HepG2 (cell line): ENCODE data around the gene PSORS1C1. TPM values are rescaled to one million over a fixed set of nuclear protein-coding genes. Genes with fewer than 3 reads are reported as not detected.

Experiments
- ATAC-seq: fragments of 200-7000 bp; cut with Tn5 transposase; 3 replicates; pipeline ENCODE4 v1.9.1; 2020; ENCODE audit warnings: mild to moderate bottlenecking, moderate library complexity
- BruUV-seq: library from RNA; stranded (reverse); fragments of 400-500 nt; replicated peaks from 2 replicates; lab custom pipeline; 2021; lab: Mats Ljungman, UMichigan
- CTCF ChIA-PET: fragments of 300-600 bp; formaldehyde crosslinking; extraction: SDS; loops from one replicate; lab custom pipeline; 2021; ENCODE audit warnings: low total read pairs, inconsistent platforms, low intra/inter-chr PET ratio; lab: Yijun Ruan, JAX
- POLR2A ChIA-PET: fragments of 350-600 bp; sonication (Branson Sonifier 250); formaldehyde crosslinking; loops from one replicate; lab custom pipeline; 2020; ENCODE audit warnings: antibody characterized with exemption, inconsistent platforms; lab: Yijun Ruan, JAX
- DNase-seq: peaks from one replicate; pipeline ENCODE4 v3.0.0-alpha.2; 2015; ENCODE audit warnings: low spot score
- FAIRE-seq: peaks from 3 replicates; lab custom pipeline; 2011; peaks lifted over from hg19 to GRCh38; lab: Jason Lieb, UNC
- H2AFZ ChIP-seq: one replicate; pipeline ENCODE4 v1.6.1; 2011; ENCODE audit warnings: low read length, inconsistent platforms
- H3K27ac ChIP-seq: fragments of 300-600 bp; 3 replicates; pipeline ENCODE4 v1.8.0; 2011; ENCODE audit warnings: mixed run types, mild to moderate bottlenecking, mixed read lengths, low read length, inconsistent platforms; ENCODE audit not compliant: insufficient read depth; ENCODE audit errors: extremely low read length
- H3K27me3 ChIP-seq, 2 experiments: fragments of 200-600 bp in 1 of 2; 2 replicates in 1 of 2; 3 replicates in 1 of 2; pipeline versions ENCODE4 v1.6.0 to v1.8.0; 2011; ENCODE audit warnings: low read length in 2 of 2, mild to moderate bottlenecking in 2 of 2, moderate library complexity in 2 of 2, inconsistent platforms in 1 of 2; ENCODE audit not compliant: insufficient read depth in 2 of 2, control insufficient read depth in 1 of 2
- H3K36me3 ChIP-seq, 2 experiments: fragments of 200-600 bp in 1 of 2; replicated peaks in 1 of 2; 2 replicates in 1 of 2; 3 replicates in 1 of 2; pipeline versions ENCODE4 v1.5.1 to v1.8.0; 2011; ENCODE audit warnings: low read length in 2 of 2, inconsistent platforms in 1 of 2; ENCODE audit not compliant: insufficient read depth in 2 of 2, control insufficient read depth in 1 of 2
- H3K4me1 ChIP-seq: 2 replicates; pipeline ENCODE4 v1.5.1; 2012; ENCODE audit warnings: low read length, inconsistent platforms; ENCODE audit not compliant: insufficient read depth
- H3K4me2 ChIP-seq: 2 replicates; pipeline ENCODE4 v1.6.0; 2011; ENCODE audit warnings: low read depth, low read length, inconsistent platforms
- H3K4me3 ChIP-seq, 3 experiments: fragments of 200-600 bp in 1 of 3; sonication (generic), shearing (Covaris generic) in 1 of 3; replicated peaks in 1 of 3; 2 replicates each; pipeline ENCODE4 v1.5.1; 2011 to 2016; ENCODE audit warnings: low read length in 3 of 3, inconsistent platforms in 2 of 3, low read depth in 2 of 3, mild to moderate bottlenecking in 2 of 3, control low read depth in 1 of 3, mixed read lengths in 1 of 3; ENCODE audit not compliant: insufficient read depth in 1 of 3
- H3K79me2 ChIP-seq: one replicate; pipeline ENCODE4 v1.6.1; 2011; ENCODE audit warnings: low read length, inconsistent platforms; ENCODE audit not compliant: insufficient read depth
- H3K9ac ChIP-seq: 2 replicates; pipeline ENCODE4 v1.6.0; 2011; ENCODE audit warnings: mild to moderate bottlenecking, low read depth, low read length, inconsistent platforms; ENCODE audit not compliant: insufficient read depth
- H3K9me3 ChIP-seq: 2 replicates; pipeline ENCODE4 v1.5.1; 2012; ENCODE audit warnings: mild to moderate bottlenecking, low read length
- H4K20me1 ChIP-seq: 2 replicates; pipeline ENCODE4 v1.6.0; 2011; ENCODE audit warnings: inconsistent platforms, mild to moderate bottlenecking, low read length, moderate library complexity; ENCODE audit not compliant: insufficient read depth
- CHD4 ChIP-seq: fragments of 200-600 bp; sonication (generic); IDR thresholded peaks from 2 replicates; pipeline ENCODE4 v1.7.0; 2017; ENCODE audit warnings: mild to moderate bottlenecking, low read length, borderline replicate concordance
- FOSL2 ChIP-seq: sonication (generic); formaldehyde crosslinking; IDR thresholded peaks from 2 replicates; pipeline ENCODE4 v1.4.0; 2020; ENCODE audit warnings: missing genetic modification reagents
- HMG20A ChIP-seq: IDR thresholded peaks from 2 replicates; pipeline ENCODE4 v1.6.1; 2016; ENCODE audit warnings: borderline replicate concordance
- ISX ChIP-seq: sonication (generic); formaldehyde crosslinking; conservative IDR thresholded peaks from 2 replicates; pipeline ENCODE4 v1.5.0; 2020; ENCODE audit warnings: missing genetic modification reagents
- MTF2 ChIP-seq: sonication (generic); formaldehyde crosslinking; IDR thresholded peaks from 2 replicates; pipeline ENCODE4 v1.5.0; 2020; ENCODE audit warnings: missing genetic modification reagents, borderline replicate concordance
- NR2F1 ChIP-seq, 2 experiments: fragments of 450-650 bp in 1 of 2; formaldehyde crosslinking in 1 of 2; IDR thresholded peaks; 2 replicates each; pipeline versions ENCODE4 v1.5.0 to v1.6.1; 2016 to 2020; ENCODE audit warnings: mild to moderate bottlenecking in 1 of 2, missing compliant biosample characterization in 1 of 2, missing genetic modification reagents in 1 of 2, moderate library complexity in 1 of 2
- PCBP1 ChIP-seq: fragments of 200-400 bp; formaldehyde crosslinking; IDR thresholded peaks from 2 replicates; pipeline ENCODE4 v1.6.1; 2017; ENCODE audit warnings: mild to moderate bottlenecking, low read depth, low read length, borderline replicate concordance
- SIN3B ChIP-seq: fragments of 150-350 bp; IDR thresholded peaks from 2 replicates; pipeline ENCODE4 v1.6.1; 2014; ENCODE audit warnings: low read length
- SOX6 ChIP-seq, 2 experiments: fragments of 450-650 bp in 1 of 2; sonication (generic) in 1 of 2; formaldehyde crosslinking in 1 of 2; IDR thresholded peaks; 2 replicates each; pipeline versions ENCODE4 v1.4.0 to v1.6.1; 2017 to 2020; ENCODE audit warnings: antibody characterized with exemption in 1 of 2, mild to moderate bottlenecking in 1 of 2, missing genetic modification reagents in 1 of 2
- SP5 ChIP-seq: IDR thresholded peaks from 2 replicates; pipeline ENCODE4 v1.6.1; 2016; ENCODE audit warnings: low read depth, borderline replicate concordance
- ZFP36 ChIP-seq: fragments of 150-350 bp; IDR thresholded peaks from 2 replicates; pipeline ENCODE4 v1.6.1; 2018; ENCODE audit warnings: borderline replicate concordance, low read length, low read depth; ENCODE audit not compliant: partially characterized antibody
- ZNF160 ChIP-seq: sonication (generic); formaldehyde crosslinking; IDR thresholded peaks from 2 replicates; pipeline ENCODE4 v1.8.0; 2022; ENCODE audit warnings: mild to moderate bottlenecking, inconsistent platforms, missing genetic modification reagents
- ZNF282 ChIP-seq: fragments of 450-650 bp; IDR thresholded peaks from 2 replicates; pipeline ENCODE4 v1.6.1; 2018; ENCODE audit not compliant: partially characterized antibody
- ZNF564 ChIP-seq: sonication (generic); formaldehyde crosslinking; IDR thresholded peaks from 2 replicates; pipeline ENCODE4 v1.8.1; 2023; ENCODE audit warnings: mild to moderate bottlenecking, missing genetic modification reagents
- ZNF629 ChIP-seq: sonication (generic); formaldehyde crosslinking; conservative IDR thresholded peaks from 2 replicates; pipeline ENCODE4 v1.5.0; 2020; ENCODE audit warnings: missing genetic modification reagents
- ZNF768 ChIP-seq: sonication (generic); formaldehyde crosslinking; IDR thresholded peaks from 2 replicates; pipeline ENCODE4 v1.4.0; 2020; ENCODE audit warnings: missing genetic modification reagents
- WGBS: methylation state at CpG from one replicate; pipeline ENCODE4 v1.1.6; 2017; ENCODE audit warnings: low lambda C conversion rate; 5-methylcytosine and 5-hydroxymethylcytosine counted together
- in situ Hi-C: cut with HindIII; loops from 2 replicates; pipeline ENCODE4 v1.10.0; 2017; ENCODE audit warnings: low pct_unique_long_range_greater_than_20kb; ENCODE audit not compliant: extremely low pct_ligation_motif_present
- intact Hi-C: fragments of 100-400 bp; cut with micrococcal nuclease; formaldehyde crosslinking; loops from one replicate; pipeline ENCODE4 v1.10.0; 2022; ENCODE audit not compliant: unreplicated experiment
- polyA plus RNA-seq, 8 experiments: library from polyadenylated mRNA; depleted of rRNA in 3 of 8; stranded (reverse) in 7 of 8; unstranded in 1 of 8; fragments of >200 nt; fragmentation: Illumina TruSeq in 4 of 8; extraction: Trizol in 4 of 8; gene quantifications; 2 replicates each; pipeline versions ENCODE4 v1.2.1 to v1.2.3, GENCODE V29; 2011 to 2016; ENCODE audit warnings: low read depth in 4 of 8, missing spikeins in 1 of 8, mixed read lengths in 1 of 8; ENCODE audit not compliant: insufficient read depth in 1 of 8
- total RNA-seq, 5 experiments: library from RNA; depleted of rRNA; stranded (reverse); fragments of >200 nt; fragmentation: Illumina TruSeq; extraction: Trizol; gene quantifications; 2 replicates each; pipeline ENCODE4 v1.2.3, GENCODE V29; 2016; ENCODE audit warnings: low read depth in 1 of 5
- TF ChIP-seq, protein P1 (sequence below): sonication (generic); formaldehyde crosslinking; IDR thresholded peaks from 2 replicates; pipeline ENCODE4 v1.4.0; 2020; ENCODE audit warnings: missing genetic modification reagents

PSORS1C1 gene
- total and polyA plus RNA-seq, 2 of the 13 experiments (the other 11 are each of a cell fraction or from before 2014, with no cell fraction given): 0.01 to 0.02 TPM

DNA sequence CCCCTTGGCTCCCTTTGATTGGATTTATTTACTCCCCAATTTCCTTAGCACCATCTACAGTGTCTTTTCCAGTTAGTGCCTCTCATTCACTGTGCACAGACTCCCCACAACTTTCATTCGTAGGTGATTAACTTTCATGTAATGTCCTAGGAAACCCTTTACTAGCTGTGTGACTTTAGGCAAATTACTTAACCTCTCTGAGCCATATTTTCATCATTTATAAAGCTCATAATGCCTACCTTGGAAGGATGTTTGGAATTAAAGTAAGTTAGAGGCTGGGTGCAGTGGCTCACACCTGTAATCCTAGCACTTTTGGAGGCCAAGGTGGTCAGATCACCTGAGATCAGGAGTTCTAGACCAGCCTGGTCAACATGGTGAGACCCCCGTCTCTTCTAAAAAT, 22.4 kb upstream of the PSORS1C1 start:
- Histone ChIP-seq H3K4me1 (peaks cover 50% of the 10 kb centered on the region), H3K27me3 (no peaks in the 10 kb centered on the region), H4K20me1 (no peaks in the 10 kb centered on the region), H3K27ac (no peak overlapping the region), H3K4me3 (no peak overlapping the region)
- in situ Hi-C loops: loop anchor here (25.0 kb wide), 2 partner anchors 405 to 630 kb away; partner anchors contain the start of genes NRM and PPP1R18
- FAIRE-seq (no peak), ATAC-seq (no peak), DNase-seq (no peak)
- intact Hi-C loops: no loop called here
- no TSS peak for BruUV-seq
- TF ChIP-seq ZFP36: peak; percentile 25
- TF ChIP-seq ZNF768 (CRISPR knock-in tag): peak; percentile 79; the same call in 1 of the 2 replicates
- TF ChIP-seq PCBP1: no peak
- TF ChIP-seq, all 625 proteins: peak for 2
- Histone ChIP-seq H3K4me2 (no peak overlapping the region), H3K9me3 (no peaks in the 10 kb centered on the region), H3K9ac (no peak overlapping the region), H3K36me3 (no peaks in the 10 kb centered on the region), H2AFZ (no peak overlapping the region), H3K79me2 (no peaks in the 10 kb centered on the region)
- ChIA-PET POLR2A (interaction anchor here (1.3 kb wide), 1 partner anchor 10 kb away, joined by 3 read pairs; no protein-coding TSS in a partner anchor), CTCF (no interaction called here)
- 64% methylated on average over 2 of the region's 2 CpGs for WGBS

DNA sequence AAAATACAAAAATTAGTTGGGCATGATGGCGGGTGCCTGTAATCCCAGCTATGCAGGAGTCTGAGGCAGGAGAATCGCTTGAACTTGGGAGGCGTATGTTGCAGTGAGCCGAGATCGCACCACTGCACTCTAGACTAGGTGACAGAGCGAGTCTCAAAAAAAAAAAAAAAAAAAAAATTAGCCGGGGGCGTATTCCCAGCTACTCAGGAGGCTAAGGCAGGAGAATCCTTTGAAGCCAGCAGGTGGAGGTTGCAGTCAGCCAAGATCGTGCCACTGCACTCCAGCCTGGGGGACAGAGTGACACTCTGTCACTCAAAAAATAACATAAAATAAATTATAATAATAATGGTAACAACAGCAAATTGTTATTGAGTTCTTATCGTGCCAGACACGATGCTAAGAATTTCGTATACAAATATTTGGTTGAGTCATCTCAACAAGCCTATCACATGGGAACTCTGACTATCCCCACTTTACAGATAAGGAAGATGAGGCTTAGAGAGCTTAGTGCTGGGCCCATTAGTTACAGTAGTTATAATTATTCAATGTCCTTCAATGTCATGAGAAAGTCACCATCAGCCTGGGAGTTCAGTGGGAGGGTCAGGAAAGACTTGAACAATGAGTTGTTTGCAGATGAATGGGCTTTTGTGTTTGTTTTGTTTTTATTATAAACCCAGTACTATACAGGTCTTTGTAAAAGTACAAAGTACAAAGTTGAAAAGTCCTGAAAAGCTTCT, 21.7 kb upstream of the PSORS1C1 start:
- H3K27ac ChIP-seq: no peak overlapping the region
- H3K9ac ChIP-seq: no peak overlapping the region
- no peaks in the 10 kb centered on the region for H3K27me3 ChIP-seq
- H3K79me2 ChIP-seq: no peaks in the 10 kb centered on the region
- H2AFZ ChIP-seq: no peak overlapping the region
- peak; percentile 46; the same call in 2 of the 3 replicates for ATAC-seq
- intact Hi-C loops (no loop called here), in situ Hi-C loops (loop anchor here (25.0 kb wide), 2 partner anchors 406 to 631 kb away; partner anchors contain the start of genes NRM and PPP1R18)
- H3K4me3 ChIP-seq: no peak overlapping the region; a peak in 1 of 6 replicates
- POLR2A ChIA-PET: interaction anchor here (1.3 kb wide), 1 partner anchor 9 kb away, joined by 3 read pairs; no protein-coding TSS in a partner anchor
- peak overlapping the region; percentile 39 for H3K4me2 ChIP-seq
- BruUV-seq: no TSS peak
- H4K20me1 ChIP-seq: no peaks in the 10 kb centered on the region
- DNase-seq: peak; percentile 74
- WGBS: 30% methylated on average over 12 of the region's 12 CpGs
- no peak for FAIRE-seq
- CTCF ChIA-PET: no interaction called here
- H3K4me1 ChIP-seq: peaks cover 56% of the 10 kb centered on the region
- no peaks in the 10 kb centered on the region for H3K36me3 ChIP-seq
- H3K9me3 ChIP-seq: no peaks in the 10 kb centered on the region
- TF ChIP-seq, protein P1, sequence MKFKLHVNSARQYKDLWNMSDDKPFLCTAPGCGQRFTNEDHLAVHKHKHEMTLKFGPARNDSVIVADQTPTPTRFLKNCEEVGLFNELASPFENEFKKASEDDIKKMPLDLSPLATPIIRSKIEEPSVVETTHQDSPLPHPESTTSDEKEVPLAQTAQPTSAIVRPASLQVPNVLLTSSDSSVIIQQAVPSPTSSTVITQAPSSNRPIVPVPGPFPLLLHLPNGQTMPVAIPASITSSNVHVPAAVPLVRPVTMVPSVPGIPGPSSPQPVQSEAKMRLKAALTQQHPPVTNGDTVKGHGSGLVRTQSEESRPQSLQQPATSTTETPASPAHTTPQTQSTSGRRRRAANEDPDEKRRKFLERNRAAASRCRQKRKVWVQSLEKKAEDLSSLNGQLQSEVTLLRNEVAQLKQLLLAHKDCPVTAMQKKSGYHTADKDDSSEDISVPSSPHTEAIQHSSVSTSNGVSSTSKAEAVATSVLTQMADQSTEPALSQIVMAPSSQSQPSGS (CRISPR knock-in tag): no peak
- TF ChIP-seq ZNF564 (CRISPR knock-in tag) (no peak), CHD4 (peak; percentile 66; the same call in 1 of the 2 replicates), SIN3B (no peak), ZNF160 (CRISPR knock-in tag) (no peak), MTF2 (CRISPR knock-in tag) (no peak), SP5 (CRISPR knock-in tag) (peak; percentile 14; the same call in 1 of the 2 replicates), FOSL2 (CRISPR knock-in tag) (peak; percentile 36; the same call in 1 of the 2 replicates), HMG20A (CRISPR knock-in tag) (peak; percentile 37; the same call in 1 of the 2 replicates), ZNF282 (no peak), SOX6 (IDR thresholded peaks at IDR 0.05) (no peak), SOX6 (CRISPR knock-in tag; IDR thresholded peaks at IDR 0.05) (peak; percentile 74; the same call in 1 of the 2 replicates), ZNF629 (CRISPR knock-in tag) (peak; percentile 89), NR2F1 (CRISPR knock-in tag; IDR thresholded peaks at IDR 0.05) (peak in 1 of 2 experiments; percentile 41; a peak in 1 of 4 replicates), ISX (CRISPR knock-in tag) (no peak)
